H1 (cell line): ENCODE data around the gene VPS13A. TPM values are rescaled to one million over a fixed set of nuclear protein-coding genes. Genes with fewer than 3 reads are reported as not detected.

Experiments
- CTCF ChIA-PET: fragments of 300-600 bp; sonication (Branson Sonifier 250); formaldehyde crosslinking; loops from one replicate; lab custom pipeline; 2021; ENCODE audit not compliant: partially characterized antibody; lab: Charles Lee
- POLR2A ChIA-PET: fragments of 300-600 bp; sonication (Branson Sonifier 250); formaldehyde crosslinking; loops from one replicate; lab custom pipeline; 2021; ENCODE audit warnings: inconsistent platforms; ENCODE audit not compliant: partially characterized antibody; lab: Charles Lee
- DNase-seq, 2 experiments: peaks; one replicate each; pipeline versions ENCODE4 v3.0.0 to v3.0.0-alpha.2; 2010 to 2022; ENCODE audit warnings: low spot score in 2 of 2, low read depth in 1 of 2, mixed read lengths in 1 of 2
- FAIRE-seq: peaks from 2 replicates; lab custom pipeline; 2011; peaks lifted over from hg19 to GRCh38; lab: Jason Lieb, UNC
- H2AFZ ChIP-seq: 2 replicates; pipeline ENCODE4 v1.8.1; 2012; ENCODE audit warnings: low read length, inconsistent platforms
- H2AK5ac ChIP-seq: 2 replicates; pipeline ENCODE4 v1.6.1; 2013; ENCODE audit warnings: low read depth, low read length
- H2BK120ac ChIP-seq: replicated peaks from 2 replicates; pipeline ENCODE3; 2013; ENCODE audit warnings: low read depth, low read length, inconsistent platforms
- H2BK12ac ChIP-seq: 2 replicates; pipeline ENCODE4 v1.6.1; 2013; ENCODE audit warnings: low read depth, low read length
- H2BK15ac ChIP-seq: 2 replicates; pipeline ENCODE4 v1.6.1; 2013; ENCODE audit warnings: low read length
- H2BK20ac ChIP-seq: 2 replicates; pipeline ENCODE4 v1.6.1; 2013; ENCODE audit warnings: low read length
- H2BK5ac ChIP-seq: 2 replicates; pipeline ENCODE4 v1.6.1; 2013; ENCODE audit warnings: low read depth, low read length
- H3K14ac ChIP-seq: 2 replicates; pipeline ENCODE4 v1.6.1; 2013; ENCODE audit warnings: inconsistent platforms; ENCODE audit not compliant: insufficient read length
- H3K18ac ChIP-seq: 2 replicates; pipeline ENCODE4 v1.6.1; 2013; ENCODE audit warnings: low read length; ENCODE audit errors: extremely low read depth
- H3K23ac ChIP-seq: 2 replicates; pipeline ENCODE4 v1.6.1; 2013; ENCODE audit warnings: inconsistent platforms; ENCODE audit not compliant: insufficient read length
- H3K23me2 ChIP-seq: 2 replicates; pipeline ENCODE4 v1.6.1; 2013; ENCODE audit warnings: low read depth, low read length
- H3K27ac ChIP-seq: 2 replicates; pipeline ENCODE4 v1.6.1; 2011; ENCODE audit warnings: low read depth, low read length, inconsistent platforms
- H3K27me3 ChIP-seq, 4 experiments: replicated peaks in 1 of 4; 1 replicate in 1 of 4; 2 replicates in 3 of 4; pipeline versions ENCODE4 v1.6.1 to v1.8.1; 2011 to 2013; ENCODE audit warnings: low read length in 3 of 4, mild to moderate bottlenecking in 3 of 4, inconsistent platforms in 2 of 4, mixed read lengths in 2 of 4, moderate library complexity in 1 of 4; ENCODE audit not compliant: control insufficient read depth in 3 of 4, insufficient read depth in 3 of 4; ENCODE audit errors: extremely low read depth in 1 of 4
- H3K36me3 ChIP-seq, 4 experiments: 2 replicates each; pipeline versions ENCODE4 v1.6.1 to v1.8.1; 2011 to 2013; ENCODE audit warnings: mild to moderate bottlenecking in 4 of 4, low read length in 3 of 4, moderate library complexity in 2 of 4, control low read depth in 1 of 4, inconsistent platforms in 1 of 4; ENCODE audit not compliant: insufficient read depth in 4 of 4, control insufficient read depth in 2 of 4
- H3K4ac ChIP-seq: replicated peaks from 2 replicates; pipeline ENCODE3; 2013; ENCODE audit warnings: low read length, low read depth, mixed read lengths, inconsistent platforms; ENCODE audit not compliant: insufficient read length
- H3K4me1 ChIP-seq, 4 experiments: replicated peaks in 1 of 4; 1 replicate in 1 of 4; 2 replicates in 3 of 4; pipeline versions ENCODE4 v1.6.1 to v1.8.1; 2011 to 2013; ENCODE audit warnings: low read length in 3 of 4, inconsistent platforms in 2 of 4, mixed read lengths in 1 of 4; ENCODE audit not compliant: insufficient read depth in 4 of 4, control insufficient read depth in 3 of 4
- H3K4me2 ChIP-seq, 2 experiments: 2 replicates each; pipeline versions ENCODE4 v1.6.1 to v1.8.1; 2011 to 2013; ENCODE audit warnings: low read depth in 2 of 2, low read length in 2 of 2, control low read depth in 1 of 2, inconsistent platforms in 1 of 2, mild to moderate bottlenecking in 1 of 2; ENCODE audit not compliant: insufficient read depth in 1 of 2
- H3K4me3 ChIP-seq, 4 experiments: fragments of 200-600, 300-600 bp in 1 of 4; sonication (generic), shearing (Covaris generic), sonication (Bioruptor Twin) in 1 of 4; 2 replicates each; pipeline versions ENCODE4 v1.5.1 to v1.8.1; 2011 to 2016; ENCODE audit warnings: low read length in 4 of 4, low read depth in 3 of 4, control low read depth in 2 of 4, inconsistent platforms in 2 of 4, mild to moderate bottlenecking in 2 of 4, mixed read lengths in 1 of 4, moderate library complexity in 1 of 4; ENCODE audit not compliant: insufficient read depth in 2 of 4; ENCODE audit errors: extremely low read depth in 1 of 4
- H3K56ac ChIP-seq: replicated peaks from 2 replicates; pipeline ENCODE3; 2013; ENCODE audit warnings: low read depth, mild to moderate bottlenecking, mixed read lengths, low read length, inconsistent platforms; ENCODE audit not compliant: insufficient read length
- H3K79me1 ChIP-seq: 2 replicates; pipeline ENCODE4 v1.6.1; 2013; ENCODE audit warnings: low read depth, low read length, control low read depth
- H3K79me2 ChIP-seq, 2 experiments: 2 replicates each; pipeline versions ENCODE4 v1.6.1 to v1.8.1; 2012 to 2013; ENCODE audit warnings: low read length in 2 of 2, mild to moderate bottlenecking in 2 of 2, inconsistent platforms in 1 of 2; ENCODE audit not compliant: insufficient read depth in 2 of 2, control insufficient read depth in 1 of 2
- H3K9ac ChIP-seq, 4 experiments: replicated peaks in 1 of 4; 1 replicate in 1 of 4; 2 replicates in 3 of 4; pipeline versions ENCODE4 v1.6.1 to v1.8.1; 2011 to 2013; ENCODE audit warnings: low read depth in 3 of 4, low read length in 3 of 4, control low read depth in 2 of 4, mild to moderate bottlenecking in 2 of 4, moderate library complexity in 2 of 4, inconsistent platforms in 1 of 4; ENCODE audit errors: extremely low read depth in 1 of 4
- H3K9me3 ChIP-seq, 2 experiments: 2 replicates each; pipeline versions ENCODE4 v1.6.1 to v1.8.1; 2012 to 2013; ENCODE audit warnings: mild to moderate bottlenecking in 2 of 2, moderate library complexity in 2 of 2, control low read depth in 1 of 2, inconsistent platforms in 1 of 2, low read depth in 1 of 2, low read length in 1 of 2, mixed read lengths in 1 of 2; ENCODE audit not compliant: insufficient read depth in 2 of 2
- H4K20me1 ChIP-seq, 2 experiments: replicated peaks in 1 of 2; 2 replicates each; pipeline versions ENCODE3 to v1.8.1; 2011 to 2013; ENCODE audit warnings: inconsistent platforms in 2 of 2, low read length in 2 of 2, mild to moderate bottlenecking in 1 of 2; ENCODE audit not compliant: insufficient read depth in 2 of 2, control insufficient read depth in 1 of 2
- H4K5ac ChIP-seq: 2 replicates; pipeline ENCODE4 v1.6.1; 2013; ENCODE audit warnings: low read length, low read depth, mixed read lengths, inconsistent platforms; ENCODE audit not compliant: insufficient read length
- H4K8ac ChIP-seq: 2 replicates; pipeline ENCODE4 v1.8.0; 2013; ENCODE audit warnings: mild to moderate bottlenecking, moderate library complexity, low read length, inconsistent platforms; ENCODE audit not compliant: insufficient read depth; ENCODE audit errors: extremely low read depth
- H4K91ac ChIP-seq: replicated peaks from 2 replicates; pipeline ENCODE3; 2013; ENCODE audit warnings: low read length, mixed read lengths, inconsistent platforms; ENCODE audit not compliant: insufficient read length
- CHD1 ChIP-seq: IDR thresholded peaks from 2 replicates; pipeline ENCODE4 v1.6.1; 2012; ENCODE audit warnings: low read depth, low read length, improper control_type of control experiment
- GABPA ChIP-seq: IDR thresholded peaks from 2 replicates; pipeline ENCODE4 v1.6.1; 2011; ENCODE audit warnings: mild to moderate bottlenecking, low read length, moderate library complexity, borderline replicate concordance; ENCODE audit not compliant: insufficient read depth
- KDM4A ChIP-seq: IDR thresholded peaks from one replicate; pipeline ENCODE4 v1.7.1; 2012; ENCODE audit warnings: low read depth, mild to moderate bottlenecking, moderate library complexity, low read length, inconsistent platforms; ENCODE audit not compliant: severe bottlenecking
- SIX5 ChIP-seq: IDR thresholded peaks from 2 replicates; pipeline ENCODE4 v1.6.1; 2011; ENCODE audit warnings: mild to moderate bottlenecking, low read depth, low read length
- TEAD4 ChIP-seq: IDR thresholded peaks from 2 replicates; pipeline ENCODE4 v1.6.1; 2012; ENCODE audit warnings: low read depth, low read length, inconsistent platforms, mixed read lengths
- WGBS, 2 experiments: shearing (Covaris generic) in 1 of 2; methylation state at CpG; one replicate each; pipeline versions ENCODE4 v1.1.6 to v1.1.7; 2013 to 2015; ENCODE audit warnings: low lambda C conversion rate in 2 of 2, mixed read lengths in 2 of 2, inconsistent platforms in 1 of 2, low coverage in 1 of 2, missing lambda C conversion rate in 1 of 2; ENCODE audit not compliant: insufficient replicate concordance in 2 of 2, insufficient coverage in 1 of 2, insufficient read length in 1 of 2; ENCODE audit errors: extremely low coverage in 1 of 2, missing lambda C conversion rate in 1 of 2; 5-methylcytosine and 5-hydroxymethylcytosine counted together
- polyA plus RNA-seq, 7 experiments: library from polyadenylated mRNA; depleted of rRNA in 3 of 7; stranded (reverse) in 5 of 7; unstranded in 2 of 7; fragments of >200 nt in 5 of 7; fragments of 200-250 nt in 2 of 7; gene quantifications; 1 replicate in 5 of 7; 2 replicates in 1 of 7; 4 replicates in 1 of 7; pipeline versions ENCODE4 v1.2.1 to v1.2.3, GENCODE V29; 2011 to 2013; ENCODE audit warnings: missing spikeins in 2 of 7, mixed read lengths in 2 of 7
- total RNA-seq: library from RNA; stranded (reverse); fragmentation: NEBNext Ultra II Directional; extraction: Animal tissue kit (Norgen Biotek cat#: 25700); gene quantifications from 2 replicates; pipeline ENCODE4 v1.2.1, GENCODE V29; 2021

Gene VPS13A
- total and polyA plus RNA-seq, 2 of the 8 experiments (the other 6 are each of a cell fraction or from before 2014, with no cell fraction given) = 6.0 to 36.5 TPM

DNA sequence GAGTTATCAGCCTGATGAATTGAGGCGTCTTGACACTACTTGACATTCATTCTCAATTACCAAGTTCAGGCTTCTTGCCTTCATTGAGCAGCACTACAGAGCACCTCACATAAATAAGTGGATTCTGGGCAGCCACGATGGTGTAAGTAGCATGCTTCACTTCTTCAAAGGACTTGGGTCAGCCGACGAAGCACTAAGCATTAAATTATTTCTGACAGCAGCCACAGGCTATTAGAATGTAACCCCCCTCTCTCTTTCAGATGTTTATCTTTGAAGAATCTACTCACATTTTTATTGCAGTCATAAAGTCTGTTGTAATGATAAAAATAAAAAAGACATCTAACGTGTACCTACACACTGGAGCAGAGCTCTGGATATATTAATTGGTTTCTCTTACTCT is 45.9 kb upstream of the VPS13A start:
- Histone ChIP-seq H3K4ac (no peak overlapping the region), H4K20me1 (no peaks in the 10 kb centered on the region), H3K27me3 (no peaks in the 10 kb centered on the region), H3K4me1 (peaks cover 0 to 8% (median 4%) of the 10 kb centered on the region in 4 experiments; a peak in 3 of 7 replicates), H3K79me1 (no peaks in the 10 kb centered on the region), H3K23ac (no peak overlapping the region), H3K9me3 (peaks cover 11 to 13% of the 10 kb centered on the region in 2 experiments), H2BK15ac (no peak overlapping the region), H4K5ac (no peak overlapping the region), H3K79me2 (no peaks in the 10 kb centered on the region), H2BK5ac (no peak overlapping the region), H2AFZ (no peak overlapping the region), H3K27ac (no peak overlapping the region), H3K56ac (no peak overlapping the region), H2BK120ac (no peak overlapping the region), H3K18ac (no peak overlapping the region), H3K4me2 (no peak overlapping the region), H3K14ac (no peak overlapping the region), H4K91ac (no peak overlapping the region), H3K23me2 (no peaks in the 10 kb centered on the region), H2BK12ac (no peak overlapping the region), H2BK20ac (no peak overlapping the region), H3K36me3 (peaks cover 0 to 6% (median 0%) of the 10 kb centered on the region in 4 experiments; a peak in 2 of 8 replicates), H3K4me3 (no peak overlapping the region), H4K8ac (no peak overlapping the region), H2AK5ac (no peak overlapping the region), H3K9ac (no peak overlapping the region)
- TF ChIP-seq KDM4A (no peak), TEAD4 (no peak), GABPA (no peak), SIX5 (no peak), CHD1 (no peak)
- 90% methylated on average over 5 of the region's 5 CpGs; no CpG with 5 or more reads in 1 of the 2 experiments for WGBS, 2 experiments
- DNase-seq (no peak), FAIRE-seq (no peak)
- ChIA-PET CTCF (interaction anchor here (0.5 to 1.3 kb wide), 3 partner anchors 19 to 327 kb away, joined by 3 to 4 read pairs (median 3); no protein-coding TSS in a partner anchor), POLR2A (no interaction called here)
